K562 (cell line): ENCODE data around the gene NT5C2. TPM values are rescaled to one million over a fixed set of nuclear protein-coding genes. Genes with fewer than 3 reads are reported as not detected.

ENCODE experiments used
- ATAC-seq: fragments of 200-7000 bp; cut with Tn5 transposase; 3 replicates; pipeline ENCODE4 v1.9.1; 2020; ENCODE audit warnings: moderate library complexity
- BruUV-seq: library from RNA; stranded (reverse); fragments of 400-500 nt; replicated peaks from 2 replicates; lab custom pipeline; 2021; lab: Mats Ljungman, UMichigan
- CTCF ChIA-PET: fragments of 300-600 bp; formaldehyde crosslinking; extraction: SDS; loops from one replicate; lab custom pipeline; 2021; ENCODE audit warnings: low intra/inter-chr PET ratio; lab: Yijun Ruan, JAX
- POLR2A ChIA-PET: fragments of 300-600, 350-650 bp; sonication (Branson Sonifier 250); formaldehyde crosslinking; extraction: SDS; loops from one replicate; lab custom pipeline; 2021; ENCODE audit warnings: antibody characterized with exemption, inconsistent platforms; lab: Yijun Ruan, JAX
- DNase-seq, 4 experiments: peaks; one replicate each; pipeline versions ENCODE4 v3.0.0 to v3.0.0-alpha.2; 2011 to 2018; ENCODE audit warnings: low spot score in 3 of 4, mixed read lengths in 3 of 4; ENCODE audit errors: extremely low read depth in 1 of 4
- FAIRE-seq: peaks from 2 replicates; lab custom pipeline; 2011; peaks lifted over from hg19 to GRCh38; lab: Jason Lieb, UNC
- H2AFZ ChIP-seq: 2 replicates; pipeline ENCODE4 v1.6.0; 2011; ENCODE audit warnings: low read depth, low read length, control low read depth, inconsistent platforms
- H3K27ac ChIP-seq: fragments of 200-600 bp; 3 replicates; pipeline ENCODE4 v1.8.0; 2011; ENCODE audit warnings: low read depth, mild to moderate bottlenecking, control low read depth, inconsistent platforms, low read length, moderate library complexity, mixed read lengths; ENCODE audit errors: extremely low read depth
- H3K27me3 ChIP-seq, 2 experiments: fragments of 300-600 bp in 1 of 2; 2 replicates in 1 of 2; 3 replicates in 1 of 2; pipeline versions ENCODE4 v1.6.0 to v1.8.0; 2011; ENCODE audit warnings: inconsistent platforms in 2 of 2, low read length in 2 of 2, mild to moderate bottlenecking in 1 of 2, mixed read lengths in 1 of 2, moderate library complexity in 1 of 2; ENCODE audit not compliant: control insufficient read depth in 2 of 2, insufficient read depth in 2 of 2
- H3K36me3 ChIP-seq: fragments of 300-600 bp; 3 replicates; pipeline ENCODE4 v1.8.0; 2011; ENCODE audit warnings: mild to moderate bottlenecking, low read length, inconsistent platforms; ENCODE audit not compliant: control insufficient read depth, insufficient read depth
- H3K4me1 ChIP-seq, 2 experiments: fragments of 200-600 bp in 1 of 2; replicated peaks in 1 of 2; 2 replicates in 1 of 2; 3 replicates in 1 of 2; pipeline versions ENCODE4 v1.5.1 to v1.8.0; 2011; ENCODE audit warnings: inconsistent platforms in 2 of 2, low read length in 2 of 2, mild to moderate bottlenecking in 1 of 2, mixed read lengths in 1 of 2, moderate library complexity in 1 of 2; ENCODE audit not compliant: control insufficient read depth in 2 of 2, insufficient read depth in 2 of 2
- H3K4me2 ChIP-seq: 2 replicates; pipeline ENCODE4 v1.6.1; 2011; ENCODE audit warnings: low read length, control low read depth, inconsistent platforms, mixed read lengths; ENCODE audit not compliant: insufficient read depth
- H3K4me3 ChIP-seq: fragments of 200-600 bp; sonication (generic), shearing (Covaris generic); 2 replicates; pipeline ENCODE4 v1.5.1; 2016; ENCODE audit warnings: control low read depth, inconsistent platforms
- H3K79me2 ChIP-seq: fragments of 200-600 bp; 3 replicates; pipeline ENCODE4 v1.8.0; 2011; ENCODE audit warnings: low read length, inconsistent platforms; ENCODE audit not compliant: control insufficient read depth, insufficient read depth
- H3K9ac ChIP-seq, 2 experiments: 2 replicates each; pipeline versions ENCODE4 v1.6.0 to v1.6.1; 2011; ENCODE audit warnings: low read depth in 2 of 2, low read length in 2 of 2, control low read depth in 1 of 2, inconsistent platforms in 1 of 2, mild to moderate bottlenecking in 1 of 2, mixed read lengths in 1 of 2; ENCODE audit not compliant: insufficient read depth in 1 of 2
- H3K9me1 ChIP-seq: one replicate; pipeline ENCODE4 v1.6.0; 2011; ENCODE audit warnings: inconsistent platforms, mild to moderate bottlenecking, low read length, moderate library complexity; ENCODE audit not compliant: control insufficient read depth, insufficient read depth
- H3K9me3 ChIP-seq: replicated peaks from 2 replicates; pipeline ENCODE4 v1.5.1; 2011; ENCODE audit warnings: low read depth, low read length, inconsistent platforms; ENCODE audit not compliant: control insufficient read depth, insufficient read depth
- H4K20me1 ChIP-seq: replicated peaks from 2 replicates; pipeline ENCODE4 v1.6.1; 2011; ENCODE audit warnings: low read length, inconsistent platforms, mixed read lengths; ENCODE audit not compliant: control insufficient read depth, insufficient read depth
- ARID1B ChIP-seq: fragments of 450-650 bp; IDR thresholded peaks from 2 replicates; pipeline ENCODE4 v1.6.1; 2016; ENCODE audit warnings: antibody characterized with exemption, mild to moderate bottlenecking, inconsistent platforms
- ATF6 ChIP-seq: sonication (generic); formaldehyde crosslinking; IDR thresholded peaks from 2 replicates; pipeline ENCODE4 v1.4.0; 2020; ENCODE audit warnings: mild to moderate bottlenecking, missing genetic modification reagents
- BCOR ChIP-seq: fragments of 450-650 bp; IDR thresholded peaks from 2 replicates; pipeline ENCODE4 v1.6.1; 2016
- CBFA2T2 ChIP-seq: fragments of 450-650 bp; conservative IDR thresholded peaks from 2 replicates; pipeline ENCODE4 v1.6.1; 2017; ENCODE audit warnings: mild to moderate bottlenecking
- CEBPG ChIP-seq, 3 experiments: fragments of 200-800 bp in 1 of 3; sonication (Bioruptor generic) in 1 of 3; sonication (generic) in 1 of 3; formaldehyde crosslinking in 1 of 3; IDR thresholded peaks in 2 of 3; conservative IDR thresholded peaks in 1 of 3; 2 replicates each; pipeline versions ENCODE4 v1.6.1 to v1.8.0; 2016 to 2022; ENCODE audit warnings: missing compliant biosample characterization in 2 of 3, missing genetic modification characterization in 2 of 3, mild to moderate bottlenecking in 1 of 3, missing genetic modification reagents in 1 of 3
- FOXP1 ChIP-seq: sonication (generic); formaldehyde crosslinking; IDR thresholded peaks from 2 replicates; pipeline ENCODE4 v1.8.0; 2022; ENCODE audit warnings: mild to moderate bottlenecking, missing genetic modification reagents
- HMG20A ChIP-seq: fragments of 450-650 bp; formaldehyde crosslinking; conservative IDR thresholded peaks from 2 replicates; pipeline ENCODE4 v1.4.0; 2020; ENCODE audit warnings: mild to moderate bottlenecking, mixed read lengths
- NFE2 ChIP-seq: IDR thresholded peaks from 2 replicates; pipeline ENCODE4 v1.6.1; 2014; ENCODE audit warnings: antibody characterized with exemption, low read depth
- RCOR1 ChIP-seq, 2 experiments: IDR thresholded peaks; 2 replicates each; pipeline ENCODE4 v1.6.1; 2012; ENCODE audit warnings: low read depth in 2 of 2, low read length in 2 of 2, borderline replicate concordance in 1 of 2, improper control_type of control experiment in 1 of 2
- SMAD4 ChIP-seq: fragments of 250-450 bp; sonication (Bioruptor Pico); conservative IDR thresholded peaks from 2 replicates; pipeline ENCODE4 v1.8.0; 2021; ENCODE audit warnings: inconsistent platforms, mild to moderate bottlenecking, moderate library complexity
- SMARCE1 ChIP-seq: fragments of 450-650 bp; IDR thresholded peaks from 2 replicates; pipeline ENCODE4 v1.7.1; 2016; ENCODE audit warnings: mild to moderate bottlenecking
- TCF3 ChIP-seq: sonication (generic); formaldehyde crosslinking; IDR thresholded peaks from 2 replicates; pipeline ENCODE4 v1.4.0; 2020; ENCODE audit warnings: mild to moderate bottlenecking, missing genetic modification reagents
- VEZF1 ChIP-seq: fragments of 200-800 bp; sonication (Bioruptor generic); IDR thresholded peaks from 2 replicates; pipeline ENCODE4 v1.6.1; 2017; ENCODE audit warnings: missing genetic modification characterization, missing compliant biosample characterization
- ZC3H4 ChIP-seq: sonication (generic); formaldehyde crosslinking; IDR thresholded peaks from 2 replicates; pipeline ENCODE4 v1.9.0; 2021; ENCODE audit warnings: missing genetic modification reagents, borderline replicate concordance
- WGBS: fragments of 100-300 bp; shearing (Covaris generic); methylation state at CpG from one replicate; pipeline ENCODE4 v1.1.6; 2016; ENCODE audit warnings: low coverage, mixed read lengths; ENCODE audit not compliant: insufficient coverage; ENCODE audit errors: missing lambda C conversion rate; 5-methylcytosine and 5-hydroxymethylcytosine counted together
- in situ Hi-C: fragments of 300-500 bp; cut with MboI; formaldehyde crosslinking; loops from 4 replicates; pipeline ENCODE4 v1.15.0; 2018; ENCODE audit warnings: inconsistent platforms, mixed read lengths
- intact Hi-C: fragments of 100-400 bp; cut with micrococcal nuclease; formaldehyde crosslinking; loops from 2 replicates; pipeline ENCODE4 v1.14.2; 2022
- polyA plus RNA-seq, 8 experiments: library from polyadenylated mRNA; depleted of rRNA in 4 of 8; stranded (reverse) in 5 of 8; unstranded in 3 of 8; fragments of >200 nt; fragmentation: Nextera tagmentation in 2 of 8; fragmentation: Illumina TruSeq in 1 of 8; extraction: Ambion mirVana in 2 of 8; extraction: Trizol in 1 of 8; gene quantifications; 2 replicates each; pipeline versions ENCODE4 v1.2.1 to v1.2.3, GENCODE V29; 2011 to 2014; ENCODE audit warnings: inconsistent platforms in 1 of 8, missing spikeins in 1 of 8
- total RNA-seq, 7 experiments: library from RNA; depleted of rRNA in 6 of 7; stranded (reverse); fragments of >200 nt in 6 of 7; fragmentation: Illumina TruSeq in 2 of 7; extraction: Trizol in 2 of 7; gene quantifications; 2 replicates each; pipeline versions ENCODE4 v1.2.1 to v1.2.3, GENCODE V29; 2011 to 2021; ENCODE audit warnings: low replicate concordance in 1 of 7
- TF ChIP-seq, protein P1 (sequence below): fragments of 450-650 bp; IDR thresholded peaks from 2 replicates; pipeline ENCODE4 v1.6.1; 2018; ENCODE audit warnings: mild to moderate bottlenecking, low read depth; ENCODE audit not compliant: partially characterized antibody

The NT5C2 gene
- total and polyA plus RNA-seq, 9 of the 15 experiments (the other 6 are each of a cell fraction or from before 2014, with no cell fraction given): 11.3 to 45.2 (median 27.7) TPM

GRCh38 chr10:103125323-103126267 lies 67.5 kb downstream of the NT5C2 start:
- intact Hi-C loops (no loop called here), in situ Hi-C loops (no loop called here)
- no TSS peak for BruUV-seq
- 0 out of 2 replicates have a peak, but pooled peaks have one; percentile 37 for TF ChIP-seq HMG20A
- TF ChIP-seq FOXP1 (CRISPR knock-in tag): no peak
- no peak for TF ChIP-seq VEZF1
- TF ChIP-seq, protein P1, sequence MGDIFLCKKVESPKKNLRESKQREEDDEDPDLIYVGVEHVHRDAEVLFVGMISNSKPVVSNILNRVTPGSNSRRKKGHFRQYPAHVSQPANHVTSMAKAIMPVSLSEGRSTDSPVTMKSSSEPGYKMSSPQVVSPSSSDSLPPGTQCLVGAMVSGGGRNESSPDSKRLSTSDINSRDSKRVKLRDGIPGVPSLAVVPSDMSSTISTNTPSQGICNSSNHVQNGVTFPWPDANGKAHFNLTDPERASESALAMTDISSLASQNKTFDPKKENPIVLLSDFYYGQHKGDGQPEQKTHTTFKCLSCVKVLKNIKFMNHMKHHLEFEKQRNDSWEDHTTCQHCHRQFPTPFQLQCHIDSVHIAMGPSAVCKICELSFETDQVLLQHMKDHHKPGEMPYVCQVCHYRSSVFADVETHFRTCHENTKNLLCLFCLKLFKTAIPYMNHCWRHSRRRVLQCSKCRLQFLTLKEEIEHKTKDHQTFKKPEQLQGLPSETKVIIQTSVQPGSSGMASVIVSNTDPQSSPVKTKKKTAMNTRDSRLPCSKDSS: no peak
- peak; percentile 66; the same call in 1 of the 2 replicates for TF ChIP-seq SMARCE1
- peak; percentile 28; the same call in 1 of the 2 replicates for TF ChIP-seq CBFA2T2
- 0 out of 2 replicates have a peak, but pooled peaks have one; percentile 9 for TF ChIP-seq NFE2
- TF ChIP-seq ZC3H4: no peak
- 0 out of 2 replicates have a peak, but pooled peaks have one; percentile 15 for TF ChIP-seq TCF3 (CRISPR knock-in tag)
- peak; percentile 75 for TF ChIP-seq ARID1B
- TF ChIP-seq CEBPG (CRISPR knock-in tag; IDR thresholded peaks at IDR 0.05): no peak
- no peak for TF ChIP-seq CEBPG (tag; conservative IDR thresholded peaks at IDR 0.05 in 1 of 2, IDR thresholded peaks at IDR 0.05 in 1 of 2)
- 0 out of 2 replicates have a peak, but pooled peaks have one; percentile 38 for TF ChIP-seq SMAD4 (CRISPR knock-in tag)
- TF ChIP-seq ATF6: no peak
- no peak for TF ChIP-seq BCOR
- peak in 1 of 2 experiments; percentile 94; a peak in 2 of 4 replicates for TF ChIP-seq RCOR1 (IDR thresholded peaks at IDR 0.05; ENCODE audit: borderline replicate concordance in 1 of 2, low read depth in 2 of 2, low read length in 2 of 2)

More at GRCh38 chr10:103125323-103126267, 67.5 kb downstream of the NT5C2 start:
- peak; percentile 10 to 33 (median 18) for DNase-seq
- Histone ChIP-seq H3K9ac (no peak overlapping the region), H3K36me3 (no peaks in the 10 kb centered on the region), H3K27ac (peak overlapping the region; percentile 29; the same call in 1 of the 3 replicates), H3K4me2 (no peak overlapping the region), H3K9me3 (no peaks in the 10 kb centered on the region), H3K4me3 (no peak overlapping the region), H3K9me1 (no peaks in the 10 kb centered on the region), H2AFZ (no peak overlapping the region), H3K4me1 (peaks cover 2 to 4% of the 10 kb centered on the region in 2 experiments; a peak in 3 of 5 replicates), H4K20me1 (no peaks in the 10 kb centered on the region), H3K79me2 (no peaks in the 10 kb centered on the region), H3K27me3 (no peaks in the 10 kb centered on the region)
- WGBS: 6% methylated on average over 6 of the region's 9 CpGs
- POLR2A ChIA-PET: interaction anchor here (0.5 kb wide), 1 partner anchor 350 kb away, joined by 3 read pairs; no protein-coding TSS in a partner anchor
- ATAC-seq: peak; percentile 70; the same call in 2 of the 3 replicates
- peak; percentile 42 for FAIRE-seq
- CTCF ChIA-PET: interaction anchor here (0.7 kb wide), 1 partner anchor 119 kb away, joined by 3 read pairs; no protein-coding TSS in a partner anchor
